PC-9 (cell line): ENCODE results near the gene ZYG11B. TPM values are rescaled to one million over a fixed set of nuclear protein-coding genes. Genes with fewer than 3 reads are reported as not detected.

ENCODE experiments used
- BruUV-seq: library from RNA; stranded (reverse); fragments of 400-500 nt; replicated peaks from 2 replicates; lab custom pipeline; 2021; lab: Mats Ljungman, UMichigan
- CTCF ChIA-PET: fragments of 300-600 bp; sonication (Branson Sonifier 250); formaldehyde crosslinking; loops from one replicate; lab custom pipeline; 2022; ENCODE audit warnings: antibody characterized with exemption; lab: Charles Lee
- POLR2A ChIA-PET: fragments of 300-600 bp; sonication (Branson Sonifier 250); formaldehyde crosslinking; loops from one replicate; lab custom pipeline; 2022; ENCODE audit warnings: antibody characterized with exemption; ENCODE audit not compliant: unreplicated experiment; lab: Charles Lee
- DNase-seq, 2 experiments: peaks; one replicate each; pipeline versions ENCODE4 v3.0.0 to v3.0.0-alpha.2; 2015 to 2022; ENCODE audit warnings: mixed read lengths in 1 of 2
- H2AFZ ChIP-seq: fragments of 200-600 bp; sonication (generic); 2 replicates; pipeline ENCODE4 v1.8.1; 2017; ENCODE audit warnings: antibody characterized with exemption
- H3F3A ChIP-seq: fragments of 200-600 bp; sonication (generic); 2 replicates; pipeline ENCODE4 v1.8.1; 2017; ENCODE audit warnings: antibody characterized with exemption, mild to moderate bottlenecking, low read depth; ENCODE audit not compliant: insufficient read depth
- H3K27ac ChIP-seq: fragments of 200-600 bp; sonication (generic); 2 replicates; pipeline ENCODE4 v1.6.1; 2016; ENCODE audit warnings: mixed run types
- H3K27me3 ChIP-seq: fragments of 200-600 bp; sonication (generic); 2 replicates; pipeline ENCODE4 v1.6.1; 2016; ENCODE audit warnings: low read depth, mixed run types; ENCODE audit not compliant: insufficient read depth
- H3K36me3 ChIP-seq: fragments of 200-600 bp; sonication (generic); 2 replicates; pipeline ENCODE4 v1.6.1; 2016; ENCODE audit warnings: low read depth, mixed run types
- H3K4me1 ChIP-seq: fragments of 200-600 bp; sonication (generic); replicated peaks from 2 replicates; pipeline ENCODE4 v1.6.1; 2016; ENCODE audit warnings: mixed run types; ENCODE audit not compliant: insufficient read depth
- H3K4me2 ChIP-seq: fragments of 200-600 bp; sonication (generic); 2 replicates; pipeline ENCODE4 v1.6.1; 2017; ENCODE audit warnings: mixed run types
- H3K4me3 ChIP-seq: fragments of 200-600 bp; sonication (generic); 2 replicates; pipeline ENCODE4 v1.6.1; 2016; ENCODE audit warnings: mixed run types
- H3K79me2 ChIP-seq: fragments of 200-600 bp; sonication (generic); 2 replicates; pipeline ENCODE4 v1.6.1; 2017; ENCODE audit warnings: low read depth, mixed run types
- H3K9me2 ChIP-seq: fragments of 200-600 bp; sonication (generic); 2 replicates; pipeline ENCODE4 v1.8.1; 2017; ENCODE audit warnings: mild to moderate bottlenecking; ENCODE audit not compliant: insufficient read depth
- H3K9me3 ChIP-seq: fragments of 200-600 bp; sonication (generic); 2 replicates; pipeline ENCODE4 v1.8.1; 2016; ENCODE audit warnings: low read depth; ENCODE audit not compliant: insufficient read depth
- H4K20me1 ChIP-seq: fragments of 200-600 bp; sonication (generic); 2 replicates; pipeline ENCODE4 v1.8.1; 2017; ENCODE audit not compliant: insufficient read depth
- CTCF ChIP-seq: fragments of 200-600 bp; sonication (generic); conservative IDR thresholded peaks from 2 replicates; pipeline ENCODE4 v1.6.1; 2017; ENCODE audit warnings: mixed run types, antibody characterized with exemption, mild to moderate bottlenecking, moderate library complexity
- EZH2 ChIP-seq: fragments of 200-600 bp; sonication (generic); IDR thresholded peaks from 2 replicates; pipeline ENCODE4 v1.8.0; 2017; ENCODE audit warnings: antibody characterized with exemption, low read depth
- intact Hi-C: fragments of 100-400 bp; cut with micrococcal nuclease; formaldehyde crosslinking; loops from one replicate; pipeline ENCODE4 v1.10.0; 2022; ENCODE audit not compliant: unreplicated experiment
- total RNA-seq: library from RNA; stranded (reverse); gene quantifications from 2 replicates; pipeline ENCODE4 v1.2.3, GENCODE V29; 2021

The ZYG11B gene
- total RNA-seq, 1 experiment from 2014 or later = 21.4 TPM

GRCh38 chr1:52679498-52679897, 46.8 kb upstream of the ZYG11B start:
- H4K20me1 ChIP-seq = no peaks in the 10 kb centered on the region
- H3K79me2 ChIP-seq = no peaks in the 10 kb centered on the region
- TF ChIP-seq EZH2 = no peak
- TF ChIP-seq CTCF = no peak
- CTCF ChIA-PET = no interaction called here
- peaks cover 5% of the 10 kb centered on the region; the same call in 1 of the 2 replicates for H3F3A ChIP-seq
- intact Hi-C loops = no loop called here
- H3K9me2 ChIP-seq = no peaks in the 10 kb centered on the region
- H3K27me3 ChIP-seq = no peaks in the 10 kb centered on the region
- H3K27ac ChIP-seq = no peak overlapping the region
- H3K4me1 ChIP-seq = peaks cover 9% of the 10 kb centered on the region
- DNase-seq = no peak
- no peaks in the 10 kb centered on the region for H3K36me3 ChIP-seq
- no peak overlapping the region for H2AFZ ChIP-seq
- H3K9me3 ChIP-seq = no peaks in the 10 kb centered on the region
- no TSS peak for BruUV-seq
- H3K4me3 ChIP-seq = no peak overlapping the region
- H3K4me2 ChIP-seq = no peak overlapping the region
- POLR2A ChIA-PET = interaction anchor here (0.6 kb wide), 1 partner anchor 15 kb away, joined by 19 read pairs; no protein-coding TSS in a partner anchor

- no TSS peak for BruUV-seq
- H3K9me2 ChIP-seq = no peaks in the 10 kb centered on the region
- POLR2A ChIA-PET = no interaction called here
- H3K36me3 ChIP-seq = 0 out of 2 replicates have a peak, but pooled peaks cover 1% of the 10 kb centered on the region
- TF ChIP-seq EZH2 (no peak), CTCF (no peak)
- H3K27me3 ChIP-seq = no peaks in the 10 kb centered on the region
- H3K27ac ChIP-seq = no peak overlapping the region
- H3K9me3 ChIP-seq = no peaks in the 10 kb centered on the region
- CTCF ChIA-PET = no interaction called here
- no peaks in the 10 kb centered on the region for H3K79me2 ChIP-seq
- H3F3A ChIP-seq = peaks cover under 1% of the 10 kb centered on the region; the same call in 1 of the 2 replicates
- H4K20me1 ChIP-seq = no peaks in the 10 kb centered on the region
- peaks cover under 1% of the 10 kb centered on the region; the same call in 1 of the 2 replicates for H3K4me1 ChIP-seq
- no peak overlapping the region for H3K4me3 ChIP-seq
- intact Hi-C loops = loop anchor here (10.0 kb wide), 1 partner anchor 786 kb away; no protein-coding TSS in a partner anchor
- H3K4me2 ChIP-seq = no peak overlapping the region
- no peak overlapping the region for H2AFZ ChIP-seq
- DNase-seq = no peak
Measured at GRCh38 chr1:52680353-52680752, 45.9 kb upstream of the ZYG11B start.

GRCh38 chr1:52681136-52681535, 45.1 kb upstream of the ZYG11B start:
- BruUV-seq = no TSS peak
- H3K9me3 ChIP-seq = no peaks in the 10 kb centered on the region
- H3F3A ChIP-seq = peaks cover 4% of the 10 kb centered on the region; the same call in 1 of the 2 replicates
- H3K27ac ChIP-seq = no peak overlapping the region
- no peak for DNase-seq
- H3K4me2 ChIP-seq = no peak overlapping the region
- H2AFZ ChIP-seq = no peak overlapping the region
- no peak for TF ChIP-seq EZH2
- no peak for TF ChIP-seq CTCF
- H3K79me2 ChIP-seq = no peaks in the 10 kb centered on the region
- H3K36me3 ChIP-seq = 0 out of 2 replicates have a peak, but pooled peaks cover 6% of the 10 kb centered on the region
- POLR2A ChIA-PET = no interaction called here
- CTCF ChIA-PET = no interaction called here
- H3K4me3 ChIP-seq = no peak overlapping the region
- H4K20me1 ChIP-seq = no peaks in the 10 kb centered on the region
- no peaks in the 10 kb centered on the region for H3K4me1 ChIP-seq
- intact Hi-C loops = loop anchor here (10.0 kb wide), 1 partner anchor 786 kb away; no protein-coding TSS in a partner anchor
- H3K9me2 ChIP-seq = no peaks in the 10 kb centered on the region
- H3K27me3 ChIP-seq = no peaks in the 10 kb centered on the region
